Spleen (tissue), 7 donors: Measurements from ENCODE around the gene DDX46.

Experiments
- POLR2AphosphoS5 ChIP-seq, 3 donors: sonication (generic); formaldehyde crosslinking; IDR thresholded peaks; one replicate each; pipeline ENCODE4 v1.5.1; 2017; ENCODE audit warnings: antibody characterized with exemption in 3 of 3
- TF ChIP-seq, protein P1 (sequence below), 11 experiments: fragments of 200-600 bp in 7 of 11; fragments of 450-650 bp in 4 of 11; sonication (generic) in 4 of 11; IDR thresholded peaks in 8 of 11; conservative IDR thresholded peaks in 3 of 11; 1 replicate in 7 of 11; 2 replicates in 4 of 11; pipeline versions ENCODE4 v1.4.0 to v1.8.0; 2016 to 2021; ENCODE audit warnings: antibody characterized with exemption in 11 of 11, inconsistent platforms in 4 of 11, mild to moderate bottlenecking in 1 of 11
- donor health status: DM: no; HTN: no; CAD: no; lungs with moderate emphysema.
- donor health status: DM: no; HTN: no; CAD: no.
- donor health status: DM: no; HTN: no; CAD: no.

DNA sequence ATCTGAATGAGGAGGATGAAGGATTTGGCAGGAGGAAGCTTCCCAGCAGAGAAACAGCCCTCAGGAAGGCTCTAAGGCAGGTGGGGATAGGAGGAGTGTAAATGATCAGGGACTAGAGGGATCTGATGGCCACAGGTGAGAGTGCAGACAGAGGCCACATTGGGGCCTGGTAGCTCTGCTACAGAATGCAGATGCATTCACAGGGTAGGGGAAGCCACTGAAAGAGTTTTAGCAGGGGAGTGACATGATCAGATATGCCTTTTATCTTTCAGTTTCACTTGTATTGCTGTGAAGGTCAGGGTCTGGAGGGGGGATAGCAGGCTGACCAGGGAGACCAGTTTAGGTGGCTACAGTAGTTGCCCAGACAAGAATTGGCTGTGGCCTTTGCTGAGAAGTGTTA lies 118.6 kb downstream of the DDX46 start:
- no peak for TF ChIP-seq POLR2AphosphoS5 (IDR thresholded peaks at IDR 0.05)
- TF ChIP-seq, protein P1, sequence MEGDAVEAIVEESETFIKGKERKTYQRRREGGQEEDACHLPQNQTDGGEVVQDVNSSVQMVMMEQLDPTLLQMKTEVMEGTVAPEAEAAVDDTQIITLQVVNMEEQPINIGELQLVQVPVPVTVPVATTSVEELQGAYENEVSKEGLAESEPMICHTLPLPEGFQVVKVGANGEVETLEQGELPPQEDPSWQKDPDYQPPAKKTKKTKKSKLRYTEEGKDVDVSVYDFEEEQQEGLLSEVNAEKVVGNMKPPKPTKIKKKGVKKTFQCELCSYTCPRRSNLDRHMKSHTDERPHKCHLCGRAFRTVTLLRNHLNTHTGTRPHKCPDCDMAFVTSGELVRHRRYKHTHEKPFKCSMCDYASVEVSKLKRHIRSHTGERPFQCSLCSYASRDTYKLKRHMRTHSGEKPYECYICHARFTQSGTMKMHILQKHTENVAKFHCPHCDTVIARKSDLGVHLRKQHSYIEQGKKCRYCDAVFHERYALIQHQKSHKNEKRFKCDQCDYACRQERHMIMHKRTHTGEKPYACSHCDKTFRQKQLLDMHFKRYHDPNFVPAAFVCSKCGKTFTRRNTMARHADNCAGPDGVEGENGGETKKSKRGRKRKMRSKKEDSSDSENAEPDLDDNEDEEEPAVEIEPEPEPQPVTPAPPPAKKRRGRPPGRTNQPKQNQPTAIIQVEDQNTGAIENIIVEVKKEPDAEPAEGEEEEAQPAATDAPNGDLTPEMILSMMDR (IDR thresholded peaks at IDR 0.05 in 8 of 11, conservative IDR thresholded peaks at IDR 0.05 in 3 of 11) = no peak
